Lower leg skin (tissue), 4 donors: ENCODE results near the gene RAF1. TPM values are rescaled to one million over a fixed set of nuclear protein-coding genes. Genes with fewer than 3 reads are reported as not detected.

Source experiments
- DNase-seq, 2 donors: peaks; one replicate each; pipeline ENCODE4 v3.0.0-alpha.2; 2019; ENCODE audit warnings: low spot score in 2 of 2
- H3K4me3 ChIP-seq: fragments of 200-600 bp; sonication (generic); 2 replicates; pipeline ENCODE4 v1.5.1; 2017; ENCODE audit warnings: mild to moderate bottlenecking, low read depth; ENCODE audit not compliant: poor library complexity, severe bottlenecking
- CTCF ChIP-seq, 3 donors: fragments of 450-650 bp; IDR thresholded peaks; one replicate each; pipeline ENCODE4 v1.5.1; 2016; ENCODE audit warnings: antibody characterized with exemption in 3 of 3, mild to moderate bottlenecking in 3 of 3, moderate library complexity in 2 of 3
- POLR2A ChIP-seq, 2 donors: fragments of 450-650 bp; IDR thresholded peaks; one replicate each; pipeline ENCODE4 v1.6.1; 2016 to 2017; ENCODE audit warnings: antibody characterized with exemption in 2 of 2, mild to moderate bottlenecking in 1 of 2, moderate library complexity in 1 of 2
- WGBS, 2 donors: methylation state at CpG; one replicate each; pipeline ENCODE4 v1.1.5; 2018; 5-methylcytosine and 5-hydroxymethylcytosine counted together
- intact Hi-C: fragments of 100-400 bp; cut with DNase I; formaldehyde crosslinking; loops from one replicate; pipeline ENCODE4 v1.15.0; 2023; ENCODE audit warnings: low total_unique reads
- total RNA-seq, 4 donors: library from RNA; depleted of rRNA; stranded (reverse); fragments of >200 nt; gene quantifications; one replicate each; pipeline ENCODE4 v1.1.0, GENCODE V29; 2016

RAF1 gene
- total RNA-seq, 4 donors from 2014 or later: 126 to 140 (median 131) TPM

DNA sequence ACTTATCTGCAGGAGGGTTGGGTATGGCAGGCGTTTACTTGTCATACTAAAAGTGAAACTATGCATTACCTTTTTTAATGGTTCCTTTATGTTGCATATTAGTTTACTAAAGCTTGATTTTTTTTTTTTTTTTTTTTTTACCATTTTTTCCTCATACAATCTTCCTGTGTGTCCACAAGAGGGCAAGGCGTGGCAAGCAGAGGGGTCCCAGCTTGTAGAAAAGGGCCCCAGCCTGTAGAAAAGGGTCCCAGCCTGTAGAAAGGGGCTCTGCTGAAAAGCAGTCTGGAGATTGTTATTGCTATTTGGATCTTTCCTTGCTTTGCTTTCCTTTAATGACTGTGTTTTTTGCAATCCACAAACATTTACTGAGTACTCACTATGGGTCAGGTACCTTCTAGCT is 85.2 kb downstream of the RAF1 start:
- intact Hi-C loops: no loop called here

DNA sequence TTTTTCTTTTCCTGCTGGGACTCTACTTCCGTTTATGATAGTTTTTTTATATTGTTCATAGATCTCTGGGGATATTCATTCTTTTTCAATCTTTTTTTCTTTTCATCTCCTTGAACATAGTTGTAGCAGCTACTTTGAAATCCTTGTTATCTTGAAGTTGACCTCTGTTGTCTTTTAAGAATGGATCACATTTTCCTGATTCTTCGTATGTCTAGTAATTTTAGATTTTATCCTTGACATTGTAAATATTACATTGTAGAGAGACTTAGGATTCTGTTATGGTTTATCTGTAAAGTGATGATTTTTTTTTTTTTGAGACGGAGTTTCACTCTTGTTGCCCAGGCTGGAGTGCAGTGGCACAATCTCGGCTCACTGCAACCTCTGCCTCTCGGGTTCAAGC is 86.5 kb downstream of the RAF1 start:
- TF ChIP-seq POLR2A (IDR thresholded peaks at IDR 0.05): no peak
- no peak for TF ChIP-seq CTCF (IDR thresholded peaks at IDR 0.05)
- WGBS, 2 donors: 75 to 93% methylated on average over 5 of the region's 5 CpGs
- no peak for DNase-seq
- intact Hi-C loops: no loop called here
- H3K4me3 ChIP-seq: no peak overlapping the region

More for the DNA sequence above, 85.2 kb downstream of the RAF1 start:
- 85 to 89% methylated on average over 2 of the region's 2 CpGs for WGBS, 2 donors
- TF ChIP-seq CTCF (IDR thresholded peaks at IDR 0.05): no peak
- no peak for TF ChIP-seq POLR2A (IDR thresholded peaks at IDR 0.05)
- no peak for DNase-seq
- no peak overlapping the region for H3K4me3 ChIP-seq

DNA sequence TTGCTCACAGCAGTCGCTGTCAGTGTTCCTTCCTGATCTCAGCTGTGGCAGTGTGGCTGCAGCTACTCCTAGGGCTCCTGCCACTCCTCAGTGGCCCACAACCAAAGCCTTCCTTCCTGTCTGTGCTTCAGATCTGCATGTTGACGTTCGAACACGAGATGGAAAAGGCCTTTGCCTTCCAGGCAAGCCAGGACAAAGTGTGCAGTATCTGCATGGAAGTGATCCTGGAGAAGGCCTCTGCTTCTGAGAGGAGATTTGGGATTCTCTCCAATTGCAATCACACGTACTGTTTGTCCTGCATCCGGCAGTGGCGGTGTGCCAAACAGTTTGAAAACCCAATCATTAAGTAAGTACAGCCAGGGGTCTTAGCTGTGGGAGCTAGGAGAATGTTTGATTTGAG is 89.3 kb downstream of the RAF1 start:
- H3K4me3 ChIP-seq: no peak overlapping the region
- TF ChIP-seq CTCF (IDR thresholded peaks at IDR 0.05): no peak
- no peak for TF ChIP-seq POLR2A (IDR thresholded peaks at IDR 0.05)
- WGBS, 2 donors: 73 to 74% methylated on average over 7 of the region's 7 CpGs
- intact Hi-C loops: no loop called here
- peak in 1 of 2 donors; percentile 70 for DNase-seq

DNA sequence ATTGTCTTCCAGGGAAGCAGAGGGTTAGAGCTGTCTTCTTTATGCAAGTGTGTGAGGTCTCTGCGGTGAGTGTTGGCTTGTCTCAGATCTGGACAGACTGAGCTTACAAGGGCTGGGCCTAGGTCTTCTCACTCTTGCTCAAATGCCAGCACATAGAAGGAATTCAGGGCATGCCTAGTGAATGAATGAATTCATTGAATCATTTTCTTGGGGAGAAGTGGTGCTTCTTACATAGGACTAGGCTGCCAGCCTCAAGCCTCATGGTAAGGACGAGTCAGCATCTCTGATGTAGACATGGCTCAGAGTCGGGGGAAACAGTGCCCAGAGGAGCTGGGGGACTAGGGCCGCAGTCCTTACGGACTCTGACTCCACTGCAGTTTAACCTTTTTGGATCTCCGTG is 89.8 kb downstream of the RAF1 start:
- no peak overlapping the region for H3K4me3 ChIP-seq
- intact Hi-C loops: no loop called here
- peak in 1 of 2 donors; percentile 36 for DNase-seq
- no peak for TF ChIP-seq CTCF (IDR thresholded peaks at IDR 0.05)
- no peak for TF ChIP-seq POLR2A (IDR thresholded peaks at IDR 0.05)
- 89% methylated on average over 6 of the region's 6 CpGs for WGBS, 2 donors

DNA sequence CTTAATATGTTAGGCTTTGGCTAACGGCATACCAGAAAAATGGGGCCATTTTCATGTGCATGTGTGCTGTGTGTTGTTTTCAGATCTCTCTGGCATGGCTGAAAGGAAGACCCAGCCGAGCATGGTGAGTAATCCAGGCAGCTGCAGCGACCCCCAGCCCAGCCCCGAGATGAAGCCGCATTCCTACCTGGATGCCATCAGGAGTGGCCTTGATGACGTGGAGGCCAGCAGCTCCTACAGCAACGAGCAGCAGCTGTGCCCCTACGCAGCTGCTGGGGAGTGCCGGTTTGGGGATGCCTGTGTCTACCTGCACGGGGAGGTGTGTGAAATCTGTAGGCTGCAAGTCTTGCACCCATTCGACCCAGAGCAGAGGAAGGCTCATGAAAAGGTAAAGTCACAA is 91.9 kb downstream of the RAF1 start:
- no peak overlapping the region for H3K4me3 ChIP-seq
- intact Hi-C loops: no loop called here
- TF ChIP-seq CTCF (IDR thresholded peaks at IDR 0.05) (no peak), POLR2A (IDR thresholded peaks at IDR 0.05) (no peak)
- peak in 1 of 2 donors; percentile 48 for DNase-seq
- WGBS, 2 donors: 91 to 96% methylated on average over 8 to 11 of the region's 11 CpGs

DNA sequence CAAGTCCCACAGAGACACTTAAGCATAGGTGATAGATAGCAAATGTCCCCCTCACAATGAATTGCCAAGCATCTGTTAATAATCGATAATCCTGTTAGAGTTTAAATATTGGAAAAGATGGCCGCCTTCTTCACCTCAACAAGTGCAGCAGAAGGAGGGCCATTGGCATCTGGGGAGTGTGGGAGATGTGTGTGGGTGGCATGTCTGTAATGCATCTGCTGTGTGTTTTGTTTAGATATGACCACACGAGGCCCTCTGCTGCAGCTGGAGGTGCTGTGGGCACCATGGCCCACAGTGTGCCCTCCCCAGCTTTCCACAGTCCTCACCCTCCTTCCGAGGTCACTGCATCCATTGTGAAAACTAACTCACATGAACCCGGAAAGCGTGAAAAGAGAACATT is 94.1 kb downstream of the RAF1 start:
- no peak for TF ChIP-seq POLR2A (IDR thresholded peaks at IDR 0.05)
- TF ChIP-seq CTCF (IDR thresholded peaks at IDR 0.05): no peak
- 88 to 89% methylated on average over 6 of the region's 6 CpGs for WGBS, 2 donors
- H3K4me3 ChIP-seq: no peak overlapping the region
- peak in 1 of 2 donors; percentile 9 for DNase-seq
- intact Hi-C loops: no loop called here
